ENCODE measurements around the gene LY6G6D.

GRCh38 chr6:31734821-31735406, 19.8 kb downstream of the LY6G6D start:
- TF ChIP-seq CTCF (IDR thresholded peaks at IDR 0.05; ENCODE audit: low read depth, low read length, poor library complexity, severe bottlenecking): no peak
- TF ChIP-seq EZH2phosphoT487 (IDR thresholded peaks at IDR 0.05; ENCODE audit: borderline replicate concordance, low read length): no peak
